ENCODE data around the gene CABP2.
"Not testable (repeated sequence)": the region's sequence is repeated elsewhere in the genome, so short reads cannot be mapped to it uniquely, and the experiment has no call there.

Gene CABP2

GRCh38 chr11:67539550-67539949 lies 16.3 kb upstream of the CABP2 start:
- DNase-seq (ENCODE audit: low read depth in 4 of 4, low spot score in 1 of 4), result no peak

DNA sequence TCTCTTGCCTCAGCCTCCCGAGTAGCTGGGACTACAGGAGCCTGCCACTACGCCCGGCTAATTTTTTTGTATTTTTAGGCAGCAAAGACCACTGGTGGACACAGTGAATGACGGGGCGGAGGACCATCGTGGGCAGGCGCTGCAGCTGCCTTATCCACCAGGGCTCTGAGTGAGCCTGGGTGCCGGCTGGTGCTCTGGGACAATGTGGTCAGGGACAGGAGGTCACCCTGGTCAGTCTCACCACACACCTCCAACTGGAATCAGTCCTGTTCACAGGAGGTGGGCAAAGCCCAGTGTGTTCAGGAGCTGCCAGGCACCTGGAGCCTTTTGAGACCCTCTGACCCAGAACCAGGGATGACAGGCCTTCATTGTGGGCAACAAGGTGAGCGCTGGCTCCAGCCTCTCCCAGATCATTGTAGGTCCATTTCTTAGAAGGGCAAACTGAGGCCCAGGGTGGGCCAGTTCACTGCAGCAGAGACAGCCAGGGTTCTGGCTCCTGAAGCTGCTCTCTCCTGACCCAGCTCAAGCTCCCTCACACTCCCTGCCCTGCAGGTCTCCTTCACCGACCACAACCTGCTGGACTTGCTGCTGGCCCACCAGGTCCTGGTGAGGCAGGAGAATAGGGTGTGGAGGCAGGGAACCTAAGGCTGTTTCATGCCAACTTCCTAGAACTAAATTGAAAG lies 15.7 kb upstream of the CABP2 start:
- DNase-seq (ENCODE audit: low read depth in 4 of 4, low spot score in 1 of 4), result no peak

GRCh38 chr11:67538306-67538705 lies 15.1 kb upstream of the CABP2 start:
- DNase-seq (ENCODE audit: low read depth in 4 of 4, low spot score in 1 of 4), result no peak

DNA sequence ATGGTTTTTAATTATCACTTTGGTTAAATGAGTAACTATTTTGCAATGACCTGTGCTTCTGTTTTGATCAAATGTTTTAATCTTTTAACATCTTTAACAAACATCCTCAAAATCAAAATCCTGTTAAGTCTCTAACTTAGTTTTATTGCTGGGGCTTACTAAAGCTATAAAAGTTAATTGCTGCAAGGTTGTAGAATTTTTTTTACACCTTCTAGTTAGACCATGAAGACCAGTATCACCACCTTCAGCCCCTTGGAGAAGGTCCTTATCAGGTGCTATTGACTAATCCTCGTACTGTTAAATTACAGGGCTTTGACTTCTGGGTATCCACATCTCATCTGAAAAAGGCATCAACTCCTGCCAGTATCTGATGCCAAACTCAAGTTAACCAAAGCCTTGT lies 12.3 kb upstream of the CABP2 start:
- DNase-seq (ENCODE audit: low read depth in 4 of 4, low spot score in 1 of 4), result no peak

DNA sequence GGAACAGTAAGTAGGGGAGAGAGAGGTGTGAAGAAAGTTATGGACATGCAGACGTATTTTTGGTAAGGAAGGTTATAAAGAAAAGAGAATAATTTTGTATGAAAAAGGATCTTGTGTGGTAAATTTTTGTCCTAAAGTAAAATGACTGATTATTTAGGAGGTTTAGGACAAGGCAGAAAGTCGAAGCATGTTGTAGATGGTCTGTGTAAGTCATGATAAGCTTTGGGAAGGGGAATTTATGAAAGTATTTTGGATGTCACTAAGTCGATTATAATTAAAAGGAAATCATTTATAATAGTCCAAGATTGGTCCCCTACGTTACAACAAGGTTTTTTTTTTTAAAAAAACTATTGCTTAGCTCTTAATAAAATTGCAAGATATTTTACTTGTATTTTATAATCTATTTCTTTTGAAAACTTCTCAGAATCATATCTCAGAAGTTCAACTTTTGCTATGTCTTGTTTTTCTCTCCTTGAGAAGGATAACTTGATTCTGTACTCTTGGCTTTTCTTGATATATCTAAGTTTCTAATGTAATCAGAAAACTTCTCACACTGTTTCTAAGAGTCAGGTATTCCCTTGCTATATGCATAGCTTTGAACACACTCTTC lies 10.9 kb upstream of the CABP2 start:
- no peak for DNase-seq (ENCODE audit: low read depth in 4 of 4, low spot score in 1 of 4)

- DNase-seq (ENCODE audit: low read depth in 4 of 4, low spot score in 1 of 4), result no peak
Observed at GRCh38 chr11:67532889-67533288, 9.6 kb upstream of the CABP2 start.

DNA sequence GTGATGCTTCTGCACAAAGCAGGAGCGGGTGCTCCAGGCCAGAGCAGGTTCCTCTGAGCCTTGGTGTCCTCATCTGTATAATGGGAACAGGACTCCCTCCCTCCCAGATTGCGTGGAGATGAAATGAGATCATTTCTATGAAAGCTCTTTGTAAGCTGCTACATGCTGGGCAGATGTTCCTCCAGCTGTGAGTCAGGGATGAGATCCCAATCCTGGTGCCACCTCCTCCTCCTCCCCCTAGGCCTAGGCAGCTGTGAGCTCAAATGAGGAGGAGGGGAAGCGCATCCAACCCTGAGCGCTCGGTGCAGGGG lies 7.0 kb upstream of the CABP2 start:
- no peak for DNase-seq (ENCODE audit: low read depth in 4 of 4, low spot score in 1 of 4)

DNA sequence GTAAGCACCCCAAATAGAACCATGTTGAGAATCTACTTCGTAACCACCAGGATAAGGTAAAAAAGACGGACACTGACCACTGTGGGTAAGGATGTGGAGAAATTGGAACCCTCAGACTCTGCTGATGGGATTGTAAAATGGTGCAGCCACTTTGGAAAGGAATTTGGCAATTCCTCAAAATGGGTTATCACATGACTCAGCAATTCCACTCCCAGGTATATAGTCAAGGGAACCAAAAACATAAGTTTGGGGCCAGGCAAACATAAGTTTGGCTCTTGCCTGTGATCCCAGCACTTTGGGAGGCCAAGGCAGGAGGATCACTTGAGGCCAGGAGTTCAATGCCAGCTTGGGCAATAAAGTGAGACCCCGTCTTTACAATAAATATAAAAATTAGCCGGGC lies 5.1 kb upstream of the CABP2 start:
- no peak for DNase-seq (ENCODE audit: low read depth in 4 of 4, low spot score in 1 of 4)

DNA sequence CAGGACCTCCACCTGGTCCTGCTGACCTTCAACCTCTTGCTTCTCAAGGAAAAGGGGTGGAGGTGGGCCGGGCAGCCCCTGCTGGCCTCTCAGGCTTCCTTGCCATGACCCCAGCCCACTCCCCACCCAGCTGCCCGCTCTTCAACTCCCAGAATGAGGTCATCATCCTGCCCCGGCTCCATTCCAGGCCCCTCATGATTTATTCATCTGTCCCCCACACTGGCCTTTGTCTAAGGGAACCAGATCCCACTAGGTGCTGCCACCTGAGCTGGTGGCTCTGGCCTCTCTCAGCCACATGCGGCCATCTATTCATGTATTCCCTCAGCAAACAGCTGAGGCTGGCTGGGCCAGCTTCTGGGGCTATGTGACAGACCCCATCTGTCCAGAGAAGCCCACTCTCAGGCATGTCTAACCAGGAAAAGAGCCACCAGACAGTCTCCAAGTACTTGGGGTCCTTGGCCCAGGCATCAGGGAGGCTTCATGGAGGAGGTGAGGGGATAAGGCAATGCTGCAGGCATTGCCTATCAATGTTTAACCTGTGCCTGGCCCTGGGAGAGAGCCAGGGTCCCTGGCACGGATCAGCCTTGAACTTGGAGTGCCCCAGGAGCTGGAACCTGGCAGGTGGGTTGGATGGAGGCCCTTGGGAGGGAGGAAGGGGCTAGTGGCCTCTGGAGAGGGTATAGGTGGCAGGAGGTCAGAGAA lies 2.2 kb upstream of the CABP2 start:
- DNase-seq (ENCODE audit: low read depth in 4 of 4, low spot score in 1 of 4), result no peak

DNA sequence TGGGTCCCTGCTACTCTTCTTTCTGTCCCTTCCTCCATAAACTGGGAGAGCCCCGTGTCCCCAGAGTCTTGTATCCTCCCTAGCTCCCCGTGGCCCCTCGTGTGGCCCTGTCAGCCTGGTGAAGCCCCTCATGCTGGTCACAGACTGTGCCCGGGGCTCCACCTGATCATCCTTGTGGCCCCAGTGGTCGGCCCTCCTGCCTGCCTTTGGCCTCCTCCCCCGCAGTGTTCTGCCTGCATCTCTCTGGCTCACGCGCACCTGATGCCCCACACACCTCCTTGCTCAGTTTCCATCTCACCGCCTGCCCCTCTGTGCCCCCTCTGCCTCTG lies 1.2 kb upstream of the CABP2 start:
- DNase-seq (ENCODE audit: low read depth in 4 of 4, low spot score in 1 of 4), result no peak

DNA sequence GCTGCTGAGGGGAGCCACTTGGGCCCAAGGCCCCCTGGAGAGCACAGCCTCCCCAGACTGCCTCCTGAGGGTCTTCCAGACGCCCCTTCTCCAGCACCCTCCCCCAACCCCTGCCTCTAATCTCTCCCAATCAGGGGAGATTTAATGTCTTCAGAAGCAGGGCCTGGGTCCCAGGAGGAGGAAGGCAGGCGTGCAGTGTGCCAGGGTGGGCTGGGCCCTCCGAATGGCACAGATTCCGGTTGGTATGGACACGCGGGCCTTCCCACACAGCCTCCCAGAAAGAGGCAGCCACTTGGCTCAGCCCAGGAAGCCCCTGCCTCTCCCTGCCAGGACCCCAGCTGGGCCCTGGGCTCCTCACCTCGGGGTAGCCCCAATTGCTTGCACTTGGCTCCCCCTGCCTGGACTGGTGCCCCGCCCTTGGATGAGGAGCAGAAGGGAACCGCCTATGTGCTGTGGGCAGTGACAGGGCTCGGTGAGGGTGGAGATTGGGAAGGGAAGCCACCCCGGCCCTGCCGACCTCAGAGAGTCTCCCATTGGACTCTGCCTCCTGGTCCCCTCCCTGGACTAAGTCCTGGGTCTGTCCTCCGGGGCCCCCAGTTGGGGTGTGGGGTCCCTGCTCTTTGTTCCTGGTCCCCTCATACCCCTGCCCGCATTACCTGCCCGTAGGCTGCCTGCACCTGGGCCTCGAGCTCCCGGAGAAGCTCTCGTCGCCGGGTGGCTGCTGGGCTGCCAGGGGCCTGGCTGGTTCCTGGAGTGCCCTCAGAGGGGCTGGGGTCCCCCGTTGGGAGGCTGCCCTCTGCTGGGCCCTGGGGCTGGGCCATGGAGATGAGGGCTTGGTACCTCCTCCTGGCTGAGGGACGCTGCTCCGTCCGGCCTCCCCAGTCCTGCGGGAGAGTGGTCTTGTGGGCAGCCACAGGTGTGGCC lies 572 bp upstream of the CABP2 start:
- DNase-seq (ENCODE audit: low read depth in 4 of 4, low spot score in 1 of 4), result no peak

DNA sequence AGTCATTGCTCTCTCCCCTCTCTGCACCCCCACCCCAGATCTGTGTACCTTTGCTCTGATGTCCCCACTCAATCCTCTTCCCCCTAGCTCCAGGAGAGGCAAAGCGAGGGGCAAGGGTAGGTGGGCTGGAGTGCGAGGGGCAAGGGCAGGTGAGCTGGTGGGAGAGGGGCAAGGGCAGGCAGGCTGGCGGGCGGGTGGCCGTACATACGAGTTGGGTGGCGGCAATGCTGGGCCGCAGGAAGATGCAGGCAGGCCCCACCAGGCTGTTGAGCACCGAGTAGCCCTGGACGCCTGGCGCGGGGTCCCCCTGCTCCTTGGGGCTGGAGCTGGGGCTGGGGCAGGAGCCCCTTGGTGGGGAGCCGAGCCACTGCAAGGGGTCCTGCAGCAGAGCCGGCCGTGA lies 908 bp downstream of the CABP2 start:
- no peak for DNase-seq (ENCODE audit: low read depth in 4 of 4, low spot score in 1 of 4)

DNA sequence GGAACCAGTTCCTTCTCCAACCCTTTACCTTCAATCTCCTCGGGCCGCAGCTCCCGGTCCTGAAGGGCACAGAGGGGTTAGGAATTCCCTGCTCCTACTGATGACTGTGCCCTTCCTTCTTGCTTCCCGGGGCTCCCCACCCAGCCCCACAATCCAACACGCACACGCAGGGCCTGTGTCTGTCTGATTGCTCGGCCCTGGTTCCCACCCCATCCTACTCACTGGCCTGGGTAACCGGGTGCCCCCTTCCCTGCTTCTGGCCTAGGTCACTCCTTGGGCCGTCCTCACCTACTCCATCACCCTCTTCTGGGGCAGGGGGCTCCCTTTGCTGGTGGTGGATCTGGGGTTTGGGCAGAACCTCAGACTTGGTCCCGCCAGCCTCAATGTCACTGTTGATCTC lies 1.3 kb downstream of the CABP2 start:
- no peak for DNase-seq (ENCODE audit: low read depth in 4 of 4, low spot score in 1 of 4)

DNA sequence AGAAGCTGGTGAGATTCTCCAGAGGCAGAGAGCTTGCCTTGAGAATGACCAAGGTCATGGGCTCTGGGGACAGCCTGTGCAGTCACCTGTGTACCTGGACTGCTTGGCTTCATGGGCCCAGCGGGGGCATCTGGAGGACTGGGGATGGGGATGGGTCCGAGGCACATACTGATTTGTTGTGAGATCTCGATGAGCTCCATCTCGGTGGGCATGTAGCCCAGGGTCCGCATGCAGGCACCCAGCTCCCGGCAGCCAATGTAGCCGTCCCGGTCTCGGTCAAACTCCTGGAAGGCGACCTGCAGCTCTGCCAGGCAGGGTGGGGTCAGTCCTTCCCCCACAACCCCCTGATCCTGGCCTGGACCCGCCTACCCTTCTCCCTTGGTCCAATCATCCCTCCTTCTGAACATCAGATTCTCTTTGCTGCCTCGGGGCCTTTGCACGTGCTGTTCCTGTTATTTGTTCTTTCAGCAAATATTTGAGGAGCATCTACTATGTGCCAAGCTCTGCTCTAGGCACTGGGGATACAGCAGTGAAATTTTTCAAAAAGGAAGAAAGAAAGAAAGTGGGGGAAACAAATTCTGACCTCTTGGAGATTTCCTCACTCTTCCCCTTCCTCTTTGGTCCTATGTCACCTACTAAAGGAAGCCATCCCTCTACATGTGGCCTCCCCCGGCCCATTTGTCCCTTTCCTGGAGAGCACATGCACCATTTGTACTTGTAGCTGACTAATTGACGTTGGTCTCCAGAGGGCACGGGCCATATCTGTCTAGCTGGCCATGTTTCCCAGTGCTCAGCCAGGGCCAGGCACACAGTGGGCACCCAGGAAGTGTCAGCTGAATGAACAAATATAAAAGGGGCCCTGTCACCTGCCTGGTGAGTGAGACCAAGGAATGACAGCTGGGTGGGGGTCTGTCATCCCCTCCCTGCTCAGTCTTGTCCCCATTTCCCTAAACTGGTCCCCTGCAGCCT lies 2.1 kb downstream of the CABP2 start:
- DNase-seq (ENCODE audit: low read depth in 4 of 4, low spot score in 1 of 4), result no peak

- no peak for DNase-seq (ENCODE audit: low read depth in 4 of 4, low spot score in 1 of 4)
Observed at GRCh38 chr11:67519726-67520125, 3.5 kb downstream of the CABP2 start.

- no peak for DNase-seq (ENCODE audit: low read depth in 4 of 4, low spot score in 1 of 4)
Observed at GRCh38 chr11:67517784-67518552, 5.3 kb downstream of the CABP2 start.

DNA sequence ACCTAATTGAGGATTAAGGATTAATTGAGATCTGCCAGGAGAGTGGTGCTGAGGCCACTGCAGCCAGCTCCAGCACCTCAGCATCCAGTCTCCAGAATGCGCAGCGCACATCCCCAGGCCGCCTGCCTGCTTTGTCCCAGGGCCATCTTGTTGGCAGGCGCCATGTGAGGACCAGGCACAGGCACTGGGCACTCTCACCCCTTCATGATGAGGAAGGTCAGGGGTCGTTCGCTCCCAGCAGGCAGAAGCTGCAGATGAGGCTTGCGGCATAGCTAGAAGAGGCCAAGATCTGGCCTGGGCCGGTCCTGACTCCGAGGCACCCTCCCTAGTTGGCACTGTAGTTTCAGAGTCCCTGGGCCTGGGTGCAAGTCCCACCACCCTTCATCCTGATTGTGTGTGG lies 6.4 kb downstream of the CABP2 start:
- no peak for DNase-seq (ENCODE audit: low read depth in 4 of 4, low spot score in 1 of 4)

DNA sequence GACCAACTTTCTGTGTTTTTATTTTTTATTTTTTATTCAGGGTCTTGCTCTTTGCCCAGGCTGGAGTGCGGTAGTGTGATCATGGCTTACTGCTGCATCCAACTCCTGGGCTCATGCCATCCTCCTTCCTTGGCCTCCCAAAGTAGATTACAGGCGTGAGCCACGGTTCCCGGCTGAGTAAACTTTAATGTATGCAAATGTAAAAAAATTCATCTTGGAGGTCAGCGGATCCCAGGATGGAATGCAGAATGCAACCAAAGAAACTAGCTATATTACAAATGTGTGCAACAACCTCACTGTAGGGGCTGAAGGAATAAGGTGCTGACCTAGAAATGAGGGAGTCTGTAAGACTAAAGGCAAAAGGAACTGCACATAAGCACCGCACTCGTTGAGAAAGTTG lies 9.1 kb downstream of the CABP2 start:
- DNase-seq (ENCODE audit: low read depth in 4 of 4, low spot score in 1 of 4), result no peak

DNA sequence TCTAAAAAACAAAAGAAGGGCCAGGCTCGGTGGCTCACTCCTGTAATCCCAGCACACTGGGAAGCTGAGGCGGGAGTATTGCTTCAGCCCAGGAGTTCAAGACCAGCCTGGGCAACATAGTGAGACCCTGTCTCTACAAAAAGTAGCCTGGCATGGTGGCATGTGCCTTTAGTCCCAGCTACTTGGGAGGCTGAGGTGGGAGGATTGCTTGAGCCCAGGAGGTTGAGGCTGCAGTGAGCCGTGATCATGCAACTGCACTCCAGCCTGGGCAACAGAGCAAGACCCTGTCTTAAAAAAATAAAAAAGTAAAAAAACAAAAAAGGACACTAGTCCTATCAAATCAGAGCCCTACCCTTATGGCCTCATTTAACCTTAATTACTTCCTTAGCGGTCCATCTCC lies 11.7 kb downstream of the CABP2 start:
- DNase-seq (ENCODE audit: low read depth in 4 of 4, low spot score in 1 of 4), result not testable (repeated sequence)

GRCh38 chr11:67510023-67510345 lies 13.3 kb downstream of the CABP2 start:
- DNase-seq (ENCODE audit: low read depth in 4 of 4, low spot score in 1 of 4), result no peak

Measured in stimulated activated CD4-positive, alpha-beta T cell treated with anti-CD3 and anti-CD28 coated beads, Interleukin-1b, Interleukin-23, amount 100 ng/mL, for 24 hours (primary cell).